HG02571 (cell line): ENCODE data around the gene SPATS2.

Experiments used
- ATAC-seq: cut with Tn5 transposase; IDR thresholded peaks from one replicate; pipeline ENCODE4 v1.9.1; 2021; ENCODE audit warnings: mild to moderate bottlenecking, moderate library complexity; ENCODE audit not compliant: unreplicated experiment

SPATS2 gene

DNA sequence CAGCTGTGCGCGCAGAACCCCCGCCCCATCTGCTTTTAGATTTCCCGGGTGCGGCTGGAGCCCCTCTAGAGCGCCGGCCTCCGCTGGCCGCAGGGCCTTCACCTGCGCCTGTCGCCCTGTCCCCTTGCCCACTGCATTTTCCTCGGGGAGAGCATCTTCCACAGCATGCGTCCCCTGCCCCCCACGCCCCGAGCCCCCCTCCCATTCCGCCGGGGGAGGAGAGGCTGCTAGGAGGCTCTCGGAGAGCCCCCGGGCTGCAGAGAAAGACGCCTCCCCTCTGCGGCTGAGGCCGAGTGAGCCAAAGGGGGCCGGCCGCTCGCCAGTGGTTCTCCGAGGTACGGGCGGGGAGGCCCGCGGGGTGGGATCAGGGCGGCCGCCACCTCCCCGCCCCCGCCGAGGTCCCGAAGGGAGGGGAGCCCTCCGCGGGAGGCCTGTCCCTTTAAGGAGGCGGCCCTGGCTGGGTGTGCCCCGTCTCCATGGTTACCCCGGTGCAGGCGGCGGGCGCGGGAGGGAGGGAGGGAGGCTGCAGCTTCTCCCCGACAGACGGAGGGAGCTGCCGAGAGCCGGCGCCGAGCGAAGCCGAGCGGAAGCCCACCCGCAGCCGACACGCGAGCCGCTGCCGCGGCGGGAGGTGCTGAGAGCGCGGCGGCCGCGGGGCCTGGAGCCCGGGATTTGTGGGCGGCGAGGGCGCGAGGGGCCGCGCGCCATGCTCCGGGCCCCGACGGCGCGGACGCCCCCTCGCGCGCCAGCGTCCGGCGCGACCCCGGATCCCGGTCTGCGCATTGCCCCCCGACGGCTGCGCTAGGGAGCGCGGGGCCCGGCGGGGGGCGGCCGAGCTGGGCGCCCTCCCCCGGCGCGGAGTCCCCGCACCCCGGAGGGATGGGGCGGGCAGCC is 171.5 kb downstream of the SPATS2 start, which contains the start of gene KCNH3:
TSS of gene KCNH3 (plus strand) at position 521 of the 894 bp plus-strand sequence. CDS start 387 bp downstream, outside the sequence.
- no peak for ATAC-seq

DNA sequence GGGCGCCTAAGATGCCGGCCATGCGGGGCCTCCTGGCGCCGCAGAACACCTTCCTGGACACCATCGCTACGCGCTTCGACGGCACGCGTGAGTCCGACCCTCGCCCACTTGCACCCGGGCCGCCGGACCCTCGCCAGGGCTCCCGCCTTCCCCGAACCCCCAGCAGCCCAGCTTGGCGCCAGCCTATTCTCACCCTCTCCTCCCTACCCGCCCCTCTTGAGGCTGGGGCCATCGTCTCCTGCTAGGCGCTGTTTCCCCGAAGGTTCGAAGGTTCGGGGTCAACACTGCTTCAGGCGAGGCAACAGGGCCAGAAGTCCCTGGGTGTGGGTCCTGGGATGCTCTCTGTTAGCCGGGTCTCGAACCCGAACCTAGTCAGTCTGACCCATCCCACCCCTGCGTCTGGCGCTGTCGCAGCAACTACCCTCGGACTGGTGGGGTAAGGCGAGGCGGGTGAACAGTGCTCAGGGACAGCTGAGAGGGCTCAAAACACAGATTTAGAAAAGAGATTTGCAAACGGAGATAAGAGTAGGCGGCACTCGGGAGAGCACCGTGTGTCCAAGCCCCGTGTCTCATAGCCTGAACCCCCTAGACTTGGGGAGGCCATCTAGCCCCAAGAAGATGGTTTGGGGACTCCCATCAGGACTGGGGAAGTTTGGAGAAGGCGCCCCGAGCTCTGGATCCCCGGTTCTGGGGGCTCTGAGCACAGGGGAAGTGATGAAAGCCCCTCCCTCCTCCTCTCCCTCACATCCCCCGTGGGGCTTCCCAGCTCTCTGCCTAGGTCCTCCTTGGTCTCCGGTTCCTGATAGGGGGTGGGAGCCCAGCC is 172.4 kb downstream of the SPATS2 start:
- ATAC-seq = no peak

DNA sequence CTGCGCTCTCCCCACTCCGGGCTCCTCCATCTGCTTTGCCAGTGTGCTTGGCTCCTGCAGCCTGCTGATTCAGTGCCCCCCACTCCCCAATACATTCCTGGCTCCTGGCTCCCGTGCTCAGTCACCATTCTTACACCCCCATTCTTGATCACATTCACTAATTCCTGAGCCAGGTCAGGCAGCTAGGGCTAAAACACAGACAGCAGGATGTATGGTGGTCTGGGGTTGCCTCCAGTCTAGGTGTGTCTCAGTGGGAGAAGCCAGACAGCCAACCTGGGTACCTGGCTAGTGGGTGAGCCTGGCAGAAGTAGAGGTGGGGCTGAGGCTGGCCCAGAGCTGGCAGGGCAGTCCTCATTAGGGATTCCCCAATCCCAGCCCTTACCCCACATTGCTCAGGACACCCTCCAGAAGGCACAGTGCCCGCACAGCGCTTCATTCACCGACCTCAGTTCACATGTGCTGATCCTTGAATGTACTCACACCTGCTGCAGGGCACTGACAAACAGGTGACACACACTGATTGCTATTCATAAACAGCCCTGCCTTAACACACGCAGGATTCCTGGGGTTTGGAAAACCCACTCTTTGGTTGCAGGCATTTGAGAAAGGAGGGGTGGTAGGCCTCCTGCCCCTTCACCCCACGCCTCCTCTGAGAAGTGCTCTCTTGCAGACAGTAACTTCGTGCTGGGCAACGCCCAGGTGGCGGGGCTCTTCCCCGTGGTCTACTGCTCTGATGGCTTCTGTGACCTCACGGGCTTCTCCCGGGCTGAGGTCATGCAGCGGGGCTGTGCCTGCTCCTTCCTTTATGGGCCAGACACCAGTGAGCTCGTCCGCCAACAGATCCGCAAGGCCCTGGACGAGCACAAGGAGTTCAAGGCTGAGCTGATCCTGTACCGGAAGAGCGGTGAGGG is 173.2 kb downstream of the SPATS2 start:
- ATAC-seq = no peak

DNA sequence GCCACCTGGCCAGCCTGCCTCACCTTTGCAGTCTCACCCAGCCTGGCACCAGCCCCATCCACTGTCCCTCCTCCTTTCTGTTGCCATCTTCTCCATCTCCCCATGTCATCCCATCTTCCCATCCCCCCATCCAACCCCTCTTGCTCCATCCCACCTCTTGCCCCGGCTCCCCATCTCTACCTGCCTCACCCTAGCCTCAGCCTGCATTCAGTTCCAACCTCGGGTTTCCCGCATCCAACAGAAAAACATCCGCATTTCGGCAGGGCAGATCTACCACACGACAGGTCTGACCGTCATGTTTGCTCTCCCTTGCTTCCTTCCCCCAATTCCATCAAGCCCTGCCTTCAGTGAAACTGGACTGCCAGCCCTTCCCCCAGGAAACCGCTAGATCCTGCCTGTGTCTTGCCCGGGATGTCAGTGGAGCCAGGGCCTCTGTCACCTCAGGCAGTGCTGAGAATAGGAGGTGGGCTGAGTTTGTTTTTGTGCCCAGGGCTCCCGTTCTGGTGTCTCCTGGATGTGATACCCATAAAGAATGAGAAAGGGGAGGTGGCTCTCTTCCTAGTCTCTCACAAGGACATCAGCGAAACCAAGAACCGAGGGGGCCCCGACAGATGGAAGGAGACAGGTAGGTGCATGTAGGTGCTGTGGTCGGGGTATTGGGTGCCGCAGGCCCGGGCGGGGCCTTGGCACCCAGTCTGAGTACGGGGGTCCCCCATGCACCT is 174.0 kb downstream of the SPATS2 start:
- ATAC-seq = no peak

DNA sequence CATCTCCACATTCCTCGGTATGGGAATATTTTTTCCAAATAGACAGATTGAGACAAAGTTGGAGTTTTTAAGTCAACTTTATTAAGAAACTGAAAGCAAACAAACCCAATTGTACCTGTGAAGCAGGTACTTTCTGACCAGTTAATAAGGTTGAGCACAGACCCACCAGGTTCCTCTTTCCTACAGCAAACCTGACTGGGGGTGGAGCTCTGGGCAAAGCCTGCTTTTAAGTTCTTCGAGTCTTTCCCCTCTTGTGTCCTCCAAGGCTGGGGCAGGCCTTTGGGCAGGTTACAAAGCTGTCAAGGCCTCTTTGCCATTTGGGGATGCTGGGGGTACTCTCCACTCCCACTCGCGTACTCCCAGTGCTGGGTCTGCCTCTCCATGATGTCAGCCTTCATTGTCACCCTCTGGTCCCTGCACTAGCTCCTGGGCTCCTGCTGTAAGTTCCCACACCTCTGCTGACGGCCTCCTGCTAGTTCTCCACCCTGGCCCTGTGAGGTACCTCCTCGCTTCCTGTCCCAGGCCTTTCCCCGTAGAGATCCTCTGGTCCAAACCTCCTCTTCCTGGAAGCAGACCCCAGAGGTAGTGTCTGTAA is 174.7 kb downstream of the SPATS2 start:
- ATAC-seq = no peak

DNA sequence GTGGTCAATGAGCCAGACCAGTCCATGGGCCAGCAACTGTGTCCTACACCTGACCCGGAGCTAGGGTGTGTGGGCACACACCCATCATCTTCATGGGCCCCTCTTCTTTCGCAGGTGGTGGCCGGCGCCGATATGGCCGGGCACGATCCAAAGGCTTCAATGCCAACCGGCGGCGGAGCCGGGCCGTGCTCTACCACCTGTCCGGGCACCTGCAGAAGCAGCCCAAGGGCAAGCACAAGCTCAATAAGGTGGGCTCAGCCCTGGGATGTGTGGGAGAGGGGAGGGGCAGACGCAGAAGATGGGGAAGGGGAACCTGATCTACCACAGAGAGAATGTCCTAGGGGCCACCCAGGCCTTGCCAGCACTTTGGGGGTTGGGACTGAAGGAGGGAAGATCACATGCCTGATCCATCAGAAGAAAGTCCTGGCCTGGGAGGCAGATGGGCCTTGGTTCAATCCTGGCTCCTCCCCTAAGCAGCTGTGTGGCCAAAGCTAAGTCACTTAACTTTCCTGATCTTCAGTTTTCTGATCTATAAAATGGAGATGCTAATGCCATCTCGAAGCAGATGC is 175.4 kb downstream of the SPATS2 start:
- no peak for ATAC-seq

DNA sequence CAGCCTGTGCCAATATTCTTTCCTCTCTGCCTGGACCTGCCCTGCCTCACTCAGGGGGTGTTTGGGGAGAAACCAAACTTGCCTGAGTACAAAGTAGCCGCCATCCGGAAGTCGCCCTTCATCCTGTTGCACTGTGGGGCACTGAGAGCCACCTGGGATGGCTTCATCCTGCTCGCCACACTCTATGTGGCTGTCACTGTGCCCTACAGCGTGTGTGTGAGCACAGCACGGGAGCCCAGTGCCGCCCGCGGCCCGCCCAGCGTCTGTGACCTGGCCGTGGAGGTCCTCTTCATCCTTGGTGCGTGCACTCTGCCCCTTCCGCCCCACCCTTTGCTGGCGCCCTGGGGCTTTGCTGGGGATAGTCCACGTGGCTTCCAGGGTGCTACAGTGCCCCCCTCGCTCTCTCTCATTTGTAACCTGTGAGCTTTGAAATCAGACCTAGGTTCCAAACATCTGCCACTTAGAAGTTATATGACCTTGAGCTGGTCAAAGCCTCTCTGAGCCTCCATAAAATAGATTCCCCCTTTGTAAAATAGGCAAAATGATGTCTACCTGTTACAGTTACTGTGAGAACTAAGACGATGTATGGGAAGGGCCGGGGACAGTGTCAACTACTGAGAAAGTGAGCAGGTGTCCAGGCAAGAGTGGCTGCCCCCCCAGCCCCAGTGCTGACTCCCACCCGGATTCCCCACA is 176.1 kb downstream of the SPATS2 start:
- no peak for ATAC-seq

DNA sequence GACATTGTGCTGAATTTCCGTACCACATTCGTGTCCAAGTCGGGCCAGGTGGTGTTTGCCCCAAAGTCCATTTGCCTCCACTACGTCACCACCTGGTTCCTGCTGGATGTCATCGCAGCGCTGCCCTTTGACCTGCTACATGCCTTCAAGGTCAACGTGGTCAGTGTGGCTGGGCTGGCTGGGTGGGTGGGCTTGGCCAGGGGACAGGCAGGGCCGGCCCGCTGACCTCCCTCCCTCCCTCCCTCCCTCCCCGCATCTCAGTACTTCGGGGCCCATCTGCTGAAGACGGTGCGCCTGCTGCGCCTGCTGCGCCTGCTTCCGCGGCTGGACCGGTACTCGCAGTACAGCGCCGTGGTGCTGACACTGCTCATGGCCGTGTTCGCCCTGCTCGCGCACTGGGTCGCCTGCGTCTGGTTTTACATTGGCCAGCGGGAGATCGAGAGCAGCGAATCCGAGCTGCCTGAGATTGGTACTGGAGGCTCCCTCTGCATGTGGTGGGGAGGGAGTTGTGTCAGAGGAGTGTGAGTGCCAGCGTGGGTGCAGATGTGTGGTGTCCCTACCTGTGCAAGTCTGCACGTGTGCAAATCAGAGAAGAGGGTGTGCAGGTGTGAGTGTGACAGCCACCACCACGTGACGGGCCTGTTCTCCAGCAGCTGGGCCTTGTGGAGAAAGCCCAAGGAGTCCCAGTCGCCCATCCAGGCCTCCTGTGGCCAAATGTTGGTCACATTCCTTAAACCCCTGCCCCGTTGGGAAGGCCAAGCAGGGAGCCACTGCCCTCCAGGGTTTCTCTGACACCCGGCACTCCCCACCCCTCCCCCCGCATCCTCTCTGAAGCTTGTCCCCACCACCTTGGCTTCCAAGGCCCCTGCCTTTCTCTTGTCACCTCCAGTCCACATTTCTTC is 176.9 kb downstream of the SPATS2 start:
- no peak for ATAC-seq

DNA sequence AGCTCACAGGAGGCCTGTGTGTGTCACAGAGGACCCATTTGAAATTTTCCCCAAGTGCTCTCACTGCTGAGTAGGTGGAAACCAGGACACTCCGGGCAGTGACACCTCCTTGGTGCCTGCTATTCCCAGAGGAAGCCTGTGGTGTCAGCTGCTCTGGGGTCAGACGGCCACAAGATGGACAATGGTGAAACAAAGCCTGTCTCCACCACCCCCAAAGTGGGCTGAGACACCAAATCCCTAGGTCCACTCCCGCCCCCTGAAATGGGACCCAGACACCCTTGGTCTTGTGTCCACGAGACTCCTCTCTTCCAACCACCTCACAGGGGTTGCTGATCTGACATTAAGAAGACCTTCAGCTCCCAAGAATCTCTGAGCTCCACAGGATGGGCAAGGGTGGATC is 178.6 kb downstream of the SPATS2 start:
- no peak for ATAC-seq

DNA sequence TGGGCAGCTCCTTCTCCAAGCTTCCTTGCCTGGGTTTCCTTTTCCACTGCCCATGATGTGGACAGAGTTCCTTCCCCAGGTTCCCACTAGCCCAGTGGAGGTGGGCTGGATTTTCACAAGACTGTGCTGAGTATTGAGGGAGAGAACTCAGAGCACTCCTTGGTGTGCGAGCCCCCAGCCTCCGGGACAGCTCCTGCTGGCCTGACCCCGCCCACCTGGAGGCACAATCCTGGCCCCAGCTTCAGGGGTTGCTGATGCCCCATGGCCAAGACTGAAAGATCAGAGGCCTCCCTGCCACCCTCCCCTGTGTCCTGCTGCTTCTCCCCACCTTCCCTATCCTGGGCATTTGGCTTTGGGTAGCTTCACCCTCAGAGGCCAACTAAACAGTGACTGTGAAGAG is 179.2 kb downstream of the SPATS2 start:
- no peak for ATAC-seq

DNA sequence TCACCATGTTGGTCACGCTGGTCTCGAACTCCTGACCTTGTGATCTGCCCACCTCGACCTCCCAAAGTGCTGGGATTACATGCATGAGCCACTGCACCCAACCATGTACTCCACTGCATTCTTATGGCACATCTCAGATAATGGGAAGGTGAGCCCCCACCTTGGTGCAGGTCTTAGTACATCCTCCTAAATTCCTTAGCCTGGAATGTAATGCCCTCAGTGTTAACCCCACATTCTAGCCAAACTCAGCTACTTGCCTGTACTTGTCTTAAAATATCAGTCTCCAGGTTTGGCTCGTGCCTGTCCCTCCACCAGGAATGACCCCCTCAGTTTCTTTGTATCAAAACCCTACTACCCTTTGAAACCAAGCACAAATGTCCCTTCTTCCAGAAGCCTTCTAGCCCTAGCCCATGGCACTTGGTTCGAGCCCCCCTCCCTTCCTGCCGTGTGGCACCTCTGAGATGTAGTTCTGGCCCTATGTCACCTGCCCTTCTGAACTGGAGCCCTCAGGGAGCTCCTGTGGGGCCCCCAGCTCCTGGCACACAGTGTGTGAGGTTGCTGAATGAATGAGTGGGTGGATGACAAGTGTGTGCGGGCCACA is 179.9 kb downstream of the SPATS2 start:
- ATAC-seq = no peak

DNA sequence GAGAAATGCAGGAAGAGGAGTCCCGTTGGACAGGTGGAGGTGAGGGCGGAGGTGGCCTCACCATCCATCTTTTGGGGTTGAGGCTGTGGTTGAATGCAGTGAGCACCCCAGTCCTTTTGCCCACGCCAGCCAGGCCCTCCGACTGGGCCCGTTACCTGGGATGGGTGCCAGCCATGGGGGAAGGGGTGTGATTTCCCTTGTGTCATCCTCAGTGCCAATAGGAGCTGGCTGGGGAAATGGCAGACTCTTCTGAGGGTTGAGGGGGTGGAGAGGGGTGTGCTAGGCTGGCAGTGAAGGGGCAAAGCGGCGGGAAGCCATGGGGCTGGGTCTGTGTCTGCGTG is 181.2 kb downstream of the SPATS2 start:
- no peak for ATAC-seq

DNA sequence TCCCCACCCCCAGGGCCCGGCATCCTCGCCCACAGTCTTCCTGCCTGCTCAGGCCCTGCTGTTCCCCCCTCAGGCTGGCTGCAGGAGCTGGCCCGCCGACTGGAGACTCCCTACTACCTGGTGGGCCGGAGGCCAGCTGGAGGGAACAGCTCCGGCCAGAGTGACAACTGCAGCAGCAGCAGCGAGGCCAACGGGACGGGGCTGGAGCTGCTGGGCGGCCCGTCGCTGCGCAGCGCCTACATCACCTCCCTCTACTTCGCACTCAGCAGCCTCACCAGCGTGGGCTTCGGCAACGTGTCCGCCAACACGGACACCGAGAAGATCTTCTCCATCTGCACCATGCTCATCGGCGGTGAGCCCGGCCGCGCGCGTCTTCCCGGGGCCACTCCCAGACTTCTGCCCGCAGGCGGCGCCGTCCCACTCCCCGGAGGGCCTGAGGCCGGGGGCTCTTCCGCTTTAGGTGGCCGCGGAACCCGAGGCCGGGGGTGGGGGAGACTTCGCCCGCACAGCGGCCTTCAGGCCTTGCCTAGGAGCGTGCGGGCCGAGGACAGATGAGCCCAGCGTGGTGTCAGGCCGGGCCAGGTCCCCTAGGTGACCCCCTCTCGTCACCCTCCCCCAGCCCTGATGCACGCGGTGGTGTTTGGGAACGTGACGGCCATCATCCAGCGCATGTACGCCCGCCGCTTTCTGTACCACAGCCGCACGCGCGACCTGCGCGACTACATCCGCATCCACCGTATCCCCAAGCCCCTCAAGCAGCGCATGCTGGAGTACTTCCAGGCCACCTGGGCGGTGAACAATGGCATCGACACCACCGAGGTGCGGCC is 181.8 kb downstream of the SPATS2 start:
- no peak for ATAC-seq

DNA sequence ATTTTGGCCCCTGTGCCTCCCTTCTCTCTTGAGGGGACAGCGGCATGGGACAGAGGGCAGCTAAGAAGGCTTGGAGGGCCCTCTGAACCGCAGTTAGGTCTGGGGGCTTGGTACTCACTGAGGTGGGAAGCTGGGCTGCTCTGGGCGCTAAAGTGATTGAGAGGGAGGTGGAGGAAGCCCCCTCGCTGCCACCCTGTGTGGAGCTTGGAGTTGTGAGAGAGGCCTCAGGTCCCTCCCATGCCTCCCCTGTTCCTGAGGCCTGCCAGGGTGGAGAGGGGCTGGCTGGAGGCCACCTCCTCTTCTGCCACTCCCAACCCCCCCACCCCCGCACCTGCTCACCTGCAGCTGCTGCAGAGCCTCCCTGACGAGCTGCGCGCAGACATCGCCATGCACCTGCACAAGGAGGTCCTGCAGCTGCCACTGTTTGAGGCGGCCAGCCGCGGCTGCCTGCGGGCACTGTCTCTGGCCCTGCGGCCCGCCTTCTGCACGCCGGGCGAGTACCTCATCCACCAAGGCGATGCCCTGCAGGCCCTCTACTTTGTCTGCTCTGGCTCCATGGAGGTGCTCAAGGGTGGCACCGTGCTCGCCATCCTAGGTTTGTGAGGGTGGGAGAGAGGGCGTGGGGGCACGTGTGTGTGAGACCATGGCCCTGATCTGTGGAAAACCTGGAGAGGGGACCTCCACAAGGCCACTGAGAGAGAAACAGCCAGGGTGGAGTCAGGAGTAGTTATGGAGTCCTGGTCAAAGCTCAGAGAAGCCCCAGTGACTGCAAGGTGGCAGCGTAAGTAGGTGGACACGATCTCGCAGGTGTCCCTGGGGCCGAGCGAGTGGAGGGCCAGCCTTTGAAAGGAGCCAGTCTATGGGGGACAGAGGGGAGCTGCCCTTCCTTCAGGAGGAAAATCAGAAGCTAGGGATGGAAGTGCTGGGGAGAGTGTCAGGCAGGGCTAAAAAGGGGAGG is 182.8 kb downstream of the SPATS2 start:
- no peak for ATAC-seq

DNA sequence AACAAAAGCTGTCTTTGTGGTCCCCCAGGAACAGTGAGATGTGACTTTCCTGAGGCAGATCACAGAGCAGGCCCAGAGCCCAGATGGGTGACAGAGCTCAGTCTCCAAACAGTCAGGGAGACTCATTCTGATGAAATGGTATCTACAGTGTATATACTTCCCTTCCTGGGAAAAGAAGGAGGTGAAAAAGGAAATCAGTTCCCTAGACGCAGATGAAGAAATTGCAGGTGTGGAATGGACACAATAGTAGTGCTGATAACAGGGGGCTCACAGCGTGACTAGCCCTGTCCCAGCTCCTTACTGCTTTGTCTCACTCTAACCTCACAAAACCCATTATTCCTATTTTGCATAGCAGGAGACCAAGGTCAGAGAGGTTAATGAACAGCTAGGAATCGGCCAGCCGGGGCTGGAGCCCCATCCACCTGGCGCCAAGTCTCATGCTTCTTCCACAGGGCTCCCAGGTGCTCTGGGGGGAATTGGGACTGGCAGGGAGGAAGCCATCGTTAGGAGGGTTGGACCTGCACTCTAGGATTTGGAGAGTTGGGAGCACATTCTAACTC is 183.5 kb downstream of the SPATS2 start:
- ATAC-seq = no peak
